Endothelial cell of umbilical vein (primary cell): Measurements from ENCODE around the gene NAV2. TPM values are rescaled to one million over a fixed set of nuclear protein-coding genes. Genes with fewer than 3 reads are reported as not detected.

Experiments used
- BruUV-seq: library from RNA; stranded (reverse); fragments of 400-500 nt; replicated peaks from 2 replicates; lab custom pipeline; 2021; lab: Mats Ljungman, UMichigan
- CTCF ChIA-PET: fragments of 300-600, 350-600 bp; sonication (Branson Sonifier 250); formaldehyde crosslinking; loops from one replicate; lab custom pipeline; 2021; ENCODE audit warnings: antibody characterized with exemption, inconsistent platforms; lab: Charles Lee
- POLR2A ChIA-PET: fragments of 300-600, 350-600 bp; sonication (Branson Sonifier 250); formaldehyde crosslinking; loops from one replicate; lab custom pipeline; 2021; ENCODE audit warnings: antibody characterized with exemption, inconsistent platforms; lab: Charles Lee
- DNase-seq: peaks from one replicate; pipeline ENCODE4 v3.0.0-alpha.2; 2011; ENCODE audit warnings: low read depth, low spot score
- FAIRE-seq: peaks from 2 replicates; lab custom pipeline; 2011; peaks lifted over from hg19 to GRCh38; lab: Jason Lieb, UNC
- H2AFZ ChIP-seq: 2 replicates; pipeline ENCODE4 v1.6.0; 2012; ENCODE audit warnings: low read depth, low read length, control low read depth, inconsistent platforms
- H3K27ac ChIP-seq: 2 replicates; pipeline ENCODE4 v1.5.1; 2011; ENCODE audit warnings: low read depth, mild to moderate bottlenecking, control low read depth, low read length, moderate library complexity; ENCODE audit not compliant: insufficient read depth
- H3K27me3 ChIP-seq, 2 experiments: 2 replicates each; pipeline versions ENCODE4 v1.6.0 to v1.6.1; 2011; ENCODE audit warnings: low read length in 2 of 2, mixed read lengths in 1 of 2; ENCODE audit not compliant: control insufficient read depth in 2 of 2, insufficient read depth in 2 of 2
- H3K36me3 ChIP-seq, 2 experiments: 2 replicates in 1 of 2; 3 replicates in 1 of 2; pipeline ENCODE4 v1.5.1; 2011; ENCODE audit warnings: low read length in 2 of 2, mild to moderate bottlenecking in 1 of 2, moderate library complexity in 1 of 2; ENCODE audit not compliant: control insufficient read depth in 2 of 2, insufficient read depth in 2 of 2; ENCODE audit errors: extremely low read depth in 1 of 2
- H3K4me1 ChIP-seq: 3 replicates; pipeline ENCODE4 v1.5.1; 2011; ENCODE audit warnings: mild to moderate bottlenecking, low read length; ENCODE audit not compliant: control insufficient read depth, insufficient read depth; ENCODE audit errors: extremely low read depth
- H3K4me2 ChIP-seq: 2 replicates; pipeline ENCODE4 v1.6.1; 2011; ENCODE audit warnings: low read length, control low read depth, mixed read lengths; ENCODE audit not compliant: insufficient read depth
- H3K4me3 ChIP-seq, 3 experiments: fragments of 200-600 bp in 1 of 3; sonication (generic), shearing (Covaris generic) in 1 of 3; replicated peaks in 1 of 3; 2 replicates each; pipeline ENCODE4 v1.5.1; 2011 to 2016; ENCODE audit warnings: control low read depth in 3 of 3, low read length in 3 of 3, mild to moderate bottlenecking in 2 of 3, inconsistent platforms in 1 of 3, low read depth in 1 of 3, moderate library complexity in 1 of 3; ENCODE audit not compliant: insufficient read depth in 1 of 3
- H3K79me2 ChIP-seq: 2 replicates; pipeline ENCODE4 v1.6.0; 2012; ENCODE audit warnings: low read length, inconsistent platforms; ENCODE audit not compliant: control insufficient read depth, insufficient read depth
- H3K9ac ChIP-seq: replicated peaks from 2 replicates; pipeline ENCODE3; 2011; ENCODE audit warnings: low read length, control low read depth; ENCODE audit not compliant: insufficient read depth; ENCODE audit errors: extremely low read depth
- H3K9me1 ChIP-seq: replicated peaks from 3 replicates; pipeline ENCODE4 v1.6.0; 2011; ENCODE audit warnings: mild to moderate bottlenecking, low read length; ENCODE audit not compliant: control insufficient read depth, insufficient read depth; ENCODE audit errors: extremely low read depth
- H3K9me3 ChIP-seq: replicated peaks from 2 replicates; pipeline ENCODE4 v1.5.1; 2012; ENCODE audit warnings: low read length, inconsistent platforms; ENCODE audit not compliant: control insufficient read depth, insufficient read depth
- H4K20me1 ChIP-seq: replicated peaks from 2 replicates; pipeline ENCODE3; 2011; ENCODE audit warnings: mild to moderate bottlenecking, low read length; ENCODE audit not compliant: control insufficient read depth, insufficient read depth; ENCODE audit errors: extremely low read depth
- EZH2 ChIP-seq: IDR thresholded peaks from 2 replicates; pipeline ENCODE4 v1.6.1; 2012; ENCODE audit warnings: borderline replicate concordance, low read depth, mild to moderate bottlenecking, moderate library complexity, low read length, inconsistent platforms; ENCODE audit not compliant: severe bottlenecking
- FOS ChIP-seq: IDR thresholded peaks from 2 replicates; pipeline ENCODE4 v1.6.1; 2011; ENCODE audit warnings: mild to moderate bottlenecking, low read length, moderate library complexity, borderline replicate concordance; ENCODE audit not compliant: insufficient read depth
- GATA2 ChIP-seq: IDR thresholded peaks from 2 replicates; pipeline ENCODE4 v1.7.0; 2011; ENCODE audit warnings: low read depth, mild to moderate bottlenecking, moderate library complexity, mixed read lengths, low read length; ENCODE audit not compliant: insufficient read length, insufficient read depth
- JUN ChIP-seq: IDR thresholded peaks from 2 replicates; pipeline ENCODE4 v1.6.1; 2011; ENCODE audit warnings: borderline replicate concordance, low read depth; ENCODE audit not compliant: insufficient read length, insufficient read depth
- MYC ChIP-seq: IDR thresholded peaks from one replicate; pipeline ENCODE4 v1.6.1; 2011; ENCODE audit warnings: mild to moderate bottlenecking, low read depth, low read length
- POLR2A ChIP-seq: IDR thresholded peaks from 2 replicates; pipeline ENCODE4 v1.6.1; 2012; ENCODE audit warnings: low read depth, mild to moderate bottlenecking, control low read depth, low read length
- POLR2AphosphoS5 ChIP-seq: IDR thresholded peaks from 2 replicates; pipeline ENCODE4 v1.6.1; 2012; ENCODE audit warnings: low read depth, mild to moderate bottlenecking, control low read depth, low read length, moderate library complexity; ENCODE audit not compliant: insufficient read depth
- dilution Hi-C: fragments of 300-500 bp; cut with MboI; formaldehyde crosslinking; loops from one replicate; pipeline ENCODE4 v1.15.0; 2019; ENCODE audit warnings: low sequenced_read_pairs; ENCODE audit not compliant: extremely low pct_ligation_motif_present
- intact Hi-C: fragments of 100-400 bp; cut with micrococcal nuclease; formaldehyde crosslinking; loops from one replicate; pipeline ENCODE4 v1.10.0; 2022
- polyA plus RNA-seq, 4 experiments: library from polyadenylated mRNA; depleted of rRNA in 3 of 4; stranded (reverse) in 3 of 4; unstranded in 1 of 4; fragments of >200 nt; gene quantifications; 2 replicates each; pipeline versions ENCODE4 v1.2.1 to v1.2.3, GENCODE V29; 2011 to 2012; ENCODE audit warnings: missing spikeins in 1 of 4
- total RNA-seq: library from RNA; stranded (reverse); gene quantifications from 2 replicates; pipeline ENCODE4 v1.2.3, GENCODE V29; 2021
- TF ChIP-seq, protein P1 (sequence below), 2 donors: IDR thresholded peaks; 1 replicate in 1 of 2; 2 replicates in 1 of 2; pipeline ENCODE4 v1.5.1; 2011; ENCODE audit warnings: low read length in 2 of 2, mild to moderate bottlenecking in 2 of 2, moderate library complexity in 2 of 2, control low read depth in 1 of 2, inconsistent platforms in 1 of 2, low read depth in 1 of 2; ENCODE audit not compliant: insufficient read depth in 1 of 2; ENCODE audit errors: extremely low read depth in 1 of 2
- TF ChIP-seq, protein P2 (sequence below): IDR thresholded peaks from 2 replicates; pipeline ENCODE4 v1.6.1; 2011; ENCODE audit not compliant: insufficient read depth, insufficient read length

Gene NAV2
- total and polyA plus RNA-seq, 2 donors (not counting 3 experiments of a cell fraction or from before 2014, with no cell fraction given): 10.9 to 68.0 TPM

DNA sequence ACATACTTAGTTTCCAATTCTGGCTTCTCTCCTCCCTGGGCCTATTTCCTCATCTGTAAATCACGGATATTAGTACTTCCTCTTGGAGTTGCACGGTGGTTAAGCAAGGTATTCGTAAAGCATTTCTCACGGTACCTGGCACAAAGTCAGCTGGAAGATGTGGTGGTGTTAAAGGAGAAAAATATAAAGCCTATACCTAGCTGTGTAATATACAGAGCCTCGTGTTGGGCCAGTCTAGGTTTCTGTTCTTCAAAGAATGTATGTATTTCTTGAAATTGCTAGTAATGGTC lies 400.5 kb downstream of the NAV2 start:
- Histone ChIP-seq H3K9ac (no peak overlapping the region), H3K27me3 (no peaks in the 10 kb centered on the region), H3K79me2 (no peaks in the 10 kb centered on the region), H3K36me3 (peaks cover 0 to 11% of the 10 kb centered on the region in 2 experiments), H3K4me3 (no peak overlapping the region), H3K9me3 (no peaks in the 10 kb centered on the region), H3K4me2 (peak overlapping the region; percentile 36), H3K9me1 (no peaks in the 10 kb centered on the region), H3K27ac (peak overlapping the region; percentile 88), H4K20me1 (no peaks in the 10 kb centered on the region), H3K4me1 (peaks cover 38% of the 10 kb centered on the region), H2AFZ (peak overlapping the region; percentile 20)
- TSS peak; percentile 18 for BruUV-seq
- DNase-seq (no peak), FAIRE-seq (no peak)
- TF ChIP-seq, protein P1, sequence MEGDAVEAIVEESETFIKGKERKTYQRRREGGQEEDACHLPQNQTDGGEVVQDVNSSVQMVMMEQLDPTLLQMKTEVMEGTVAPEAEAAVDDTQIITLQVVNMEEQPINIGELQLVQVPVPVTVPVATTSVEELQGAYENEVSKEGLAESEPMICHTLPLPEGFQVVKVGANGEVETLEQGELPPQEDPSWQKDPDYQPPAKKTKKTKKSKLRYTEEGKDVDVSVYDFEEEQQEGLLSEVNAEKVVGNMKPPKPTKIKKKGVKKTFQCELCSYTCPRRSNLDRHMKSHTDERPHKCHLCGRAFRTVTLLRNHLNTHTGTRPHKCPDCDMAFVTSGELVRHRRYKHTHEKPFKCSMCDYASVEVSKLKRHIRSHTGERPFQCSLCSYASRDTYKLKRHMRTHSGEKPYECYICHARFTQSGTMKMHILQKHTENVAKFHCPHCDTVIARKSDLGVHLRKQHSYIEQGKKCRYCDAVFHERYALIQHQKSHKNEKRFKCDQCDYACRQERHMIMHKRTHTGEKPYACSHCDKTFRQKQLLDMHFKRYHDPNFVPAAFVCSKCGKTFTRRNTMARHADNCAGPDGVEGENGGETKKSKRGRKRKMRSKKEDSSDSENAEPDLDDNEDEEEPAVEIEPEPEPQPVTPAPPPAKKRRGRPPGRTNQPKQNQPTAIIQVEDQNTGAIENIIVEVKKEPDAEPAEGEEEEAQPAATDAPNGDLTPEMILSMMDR (IDR thresholded peaks at IDR 0.05; ENCODE audit: extremely low read depth in 1 of 2, insufficient read depth in 1 of 2, low read depth in 1 of 2, low read length in 2 of 2): no peak
- intact Hi-C loops (loop anchor here (2.0 to 5.0 kb wide), 3 partner anchors 91 to 742 kb away; no protein-coding TSS in a partner anchor), dilution Hi-C loops (no loop called here)
- POLR2A ChIA-PET: interaction anchor here (0.6 kb wide), 1 partner anchor 91 kb away, joined by 3 read pairs; no protein-coding TSS in a partner anchor
- CTCF ChIA-PET: interaction anchor here (1.0 to 8.2 kb wide), 12 partner anchors 12 to 161 kb away, joined by 3 to 68 read pairs (median 6); no protein-coding TSS in a partner anchor

DNA sequence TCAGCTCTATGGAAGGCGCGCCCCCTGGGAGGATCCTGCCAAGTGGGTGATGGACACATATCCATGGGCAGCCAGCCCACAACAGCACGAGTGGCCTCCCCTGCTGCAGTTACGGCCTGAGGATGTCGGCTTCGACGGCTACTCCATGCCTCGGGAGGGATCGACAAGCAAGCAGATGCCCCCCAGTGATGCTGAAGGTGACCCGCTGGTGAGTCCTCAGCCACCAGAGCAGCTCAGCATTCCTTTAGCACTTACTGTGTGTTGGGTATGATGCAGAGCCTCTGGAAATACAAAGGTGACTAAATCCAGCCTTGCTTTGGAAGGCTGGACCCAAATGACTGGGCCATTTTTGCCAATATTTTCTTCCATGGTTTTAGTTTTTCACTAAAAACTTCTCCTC lies 402.0 kb downstream of the NAV2 start:
- Histone ChIP-seq H3K27me3 (no peaks in the 10 kb centered on the region), H4K20me1 (no peaks in the 10 kb centered on the region), H2AFZ (no peak overlapping the region), H3K79me2 (no peaks in the 10 kb centered on the region), H3K4me1 (peaks cover 37% of the 10 kb centered on the region), H3K4me2 (no peak overlapping the region), H3K9me1 (no peaks in the 10 kb centered on the region), H3K4me3 (no peak overlapping the region), H3K9ac (no peak overlapping the region), H3K36me3 (peaks cover 3 to 20% of the 10 kb centered on the region in 2 experiments), H3K27ac (no peak overlapping the region), H3K9me3 (no peaks in the 10 kb centered on the region)
- FAIRE-seq (no peak), DNase-seq (no peak)
- TF ChIP-seq JUN: no peak
- TF ChIP-seq FOS: no peak
- TF ChIP-seq GATA2: no peak
- TF ChIP-seq, protein P2, sequence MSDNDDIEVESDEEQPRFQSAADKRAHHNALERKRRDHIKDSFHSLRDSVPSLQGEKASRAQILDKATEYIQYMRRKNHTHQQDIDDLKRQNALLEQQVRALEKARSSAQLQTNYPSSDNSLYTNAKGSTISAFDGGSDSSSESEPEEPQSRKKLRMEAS: no peak
- TF ChIP-seq POLR2A: no peak
- TF ChIP-seq, protein P1 (IDR thresholded peaks at IDR 0.05; ENCODE audit: extremely low read depth in 1 of 2, insufficient read depth in 1 of 2, low read depth in 1 of 2, low read length in 2 of 2): no peak
- no peak for TF ChIP-seq EZH2
- no peak for TF ChIP-seq MYC
- no peak for TF ChIP-seq POLR2AphosphoS5
- ChIA-PET POLR2A (no interaction called here), CTCF (interaction anchor here (1.1 to 8.2 kb wide), 3 partner anchors 14 to 19 kb away, joined by 3 to 68 read pairs (median 22); no protein-coding TSS in a partner anchor)
- dilution Hi-C loops (no loop called here), intact Hi-C loops (loop anchor here (5.0 kb wide), 2 partner anchors 92 to 177 kb away; no protein-coding TSS in a partner anchor)
- BruUV-seq: no TSS peak
